ENCODE measurements around the gene CAT.

- TF ChIP-seq CTCF (IDR thresholded peaks at IDR 0.05) (no peak), EP300 (IDR thresholded peaks at IDR 0.05) (no peak)
These were observed 71.9 kb downstream of the CAT start for GRCh38 chr11:34510673-34511072.
